G401 (cell line): ENCODE data around the gene SMARCAD1. TPM values are rescaled to one million over a fixed set of nuclear protein-coding genes. Genes with fewer than 3 reads are reported as not detected.

Experiments
- DNase-seq: peaks from one replicate; pipeline ENCODE4 v3.0.0-alpha.2; 2015; ENCODE audit warnings: low spot score
- in situ Hi-C: cut with HindIII; loops from 2 replicates; pipeline ENCODE4 v1.10.0; 2016; ENCODE audit warnings: low sequenced_read_pairs, mixed read lengths
- total RNA-seq: library from RNA; depleted of rRNA; stranded (reverse); fragments of >200 nt; shearing (Covaris generic); gene quantifications from 2 replicates; pipeline ENCODE4 v1.2.3, GENCODE V29; 2014

Gene SMARCAD1
- total RNA-seq, 1 experiment from 2014 or later: 39.8 TPM

DNA sequence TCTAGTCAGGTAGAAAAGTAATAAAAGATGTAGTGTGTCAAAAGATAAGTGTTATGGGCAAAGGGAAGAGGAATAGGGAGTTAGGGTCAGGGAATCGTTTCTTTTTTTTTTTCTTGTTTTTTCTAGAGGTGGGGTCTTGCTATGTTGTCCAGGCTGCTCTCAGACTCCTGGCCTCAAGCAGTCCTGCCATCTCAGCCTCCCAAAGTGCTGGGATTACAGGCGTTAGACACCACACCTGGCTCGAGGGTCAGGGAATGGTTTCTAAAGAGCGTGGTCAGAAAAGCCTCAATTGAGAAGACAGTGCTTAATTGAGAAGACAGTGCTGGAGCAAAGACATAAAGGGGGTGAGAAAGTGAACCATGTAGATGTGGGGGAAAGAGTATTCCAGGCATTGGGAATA lies 19.1 kb downstream of the SMARCAD1 start:
- in situ Hi-C loops: no loop called here
- DNase-seq: no peak

DNA sequence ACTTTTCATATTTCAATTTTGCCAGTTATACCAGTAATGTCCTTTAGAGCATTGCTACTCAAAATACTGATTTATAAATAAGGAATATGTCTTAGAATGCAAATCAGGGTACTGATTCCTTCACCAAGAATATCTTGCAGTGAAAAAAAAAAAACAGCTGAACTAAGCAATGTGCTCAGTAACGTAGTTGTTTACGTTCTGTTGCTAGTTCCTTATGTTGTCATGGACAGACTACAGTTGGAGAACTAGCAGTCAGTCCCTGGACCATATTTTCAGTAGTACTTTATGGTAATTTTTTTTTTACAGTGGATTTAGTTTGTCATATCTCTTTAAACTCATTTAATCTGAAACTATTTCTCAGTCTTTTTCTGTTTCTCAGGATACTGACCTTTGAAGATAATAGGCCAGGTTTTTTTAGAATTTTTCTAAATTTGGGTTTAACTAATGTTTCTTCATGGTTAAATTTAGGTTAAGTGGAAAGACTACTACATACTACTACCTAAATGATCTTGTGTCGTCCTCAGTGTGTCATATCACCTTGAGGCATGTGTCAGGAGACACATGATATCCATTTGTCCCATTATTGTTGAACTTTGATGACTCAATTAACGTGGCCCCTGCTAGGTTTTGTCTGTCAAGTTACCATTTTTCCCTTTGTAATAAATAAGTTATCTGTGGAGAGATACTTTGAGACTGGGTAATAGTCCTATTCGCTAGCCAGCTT lies 21.0 kb downstream of the SMARCAD1 start:
- in situ Hi-C loops: no loop called here
- DNase-seq: no peak

DNA sequence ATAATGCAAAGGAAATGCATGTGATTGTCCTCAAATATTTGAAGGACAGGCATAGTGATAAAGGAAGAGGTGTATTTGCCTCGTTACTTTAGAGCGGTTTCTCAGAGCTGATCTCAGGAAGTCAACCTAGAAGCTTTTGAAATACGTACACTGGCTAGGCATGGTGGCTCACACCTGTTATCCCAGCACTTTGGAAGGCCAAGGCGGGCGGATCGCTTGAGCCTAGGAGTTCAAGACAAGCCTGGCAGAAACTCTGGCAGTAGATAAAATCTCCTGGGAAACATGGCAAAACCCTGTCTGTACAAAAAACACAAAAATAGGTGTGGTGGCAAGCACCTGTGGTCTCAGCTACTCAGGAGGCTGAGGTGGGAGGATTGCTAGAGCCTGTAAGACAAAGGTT lies 24.9 kb downstream of the SMARCAD1 start:
- in situ Hi-C loops: no loop called here
- DNase-seq: no peak

DNA sequence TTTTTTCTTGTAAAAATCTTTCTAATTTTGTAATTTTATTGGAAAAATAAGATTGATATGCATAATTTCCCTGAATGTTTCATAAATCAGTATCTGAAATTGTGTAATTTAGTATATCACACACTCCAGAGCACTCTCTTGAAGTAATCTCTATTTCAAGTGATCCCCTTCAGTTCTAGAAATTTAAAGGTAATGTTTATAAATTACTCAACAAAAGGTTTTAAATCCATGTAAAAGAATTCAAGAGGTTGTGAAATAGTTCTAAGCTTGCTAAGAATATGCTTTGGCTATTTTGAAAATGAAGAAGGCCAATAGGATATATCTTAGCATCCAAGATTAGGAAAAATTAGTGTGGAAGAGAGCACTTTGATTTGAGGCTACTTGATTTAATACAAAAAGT lies 28.2 kb downstream of the SMARCAD1 start:
- in situ Hi-C loops: no loop called here
- DNase-seq: no peak

DNA sequence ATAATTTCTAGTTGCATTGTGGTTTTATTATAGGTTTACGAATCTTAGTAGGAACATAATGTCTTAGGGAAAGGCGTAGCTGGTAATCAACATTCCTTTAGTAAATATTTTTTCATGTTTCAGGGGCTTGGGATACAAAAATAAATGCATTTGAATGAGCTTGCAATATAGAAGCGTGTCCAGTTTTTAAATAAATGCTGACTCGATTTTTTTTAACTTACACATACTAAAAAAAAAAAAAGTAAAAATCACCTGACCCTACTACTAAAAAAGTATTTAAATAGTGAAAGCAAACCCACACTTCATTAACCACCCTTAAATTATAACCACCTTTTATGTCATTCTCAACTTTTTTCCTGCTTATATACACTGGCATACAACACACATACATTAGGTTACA lies 29.6 kb downstream of the SMARCAD1 start:
- in situ Hi-C loops: no loop called here
- no peak for DNase-seq

DNA sequence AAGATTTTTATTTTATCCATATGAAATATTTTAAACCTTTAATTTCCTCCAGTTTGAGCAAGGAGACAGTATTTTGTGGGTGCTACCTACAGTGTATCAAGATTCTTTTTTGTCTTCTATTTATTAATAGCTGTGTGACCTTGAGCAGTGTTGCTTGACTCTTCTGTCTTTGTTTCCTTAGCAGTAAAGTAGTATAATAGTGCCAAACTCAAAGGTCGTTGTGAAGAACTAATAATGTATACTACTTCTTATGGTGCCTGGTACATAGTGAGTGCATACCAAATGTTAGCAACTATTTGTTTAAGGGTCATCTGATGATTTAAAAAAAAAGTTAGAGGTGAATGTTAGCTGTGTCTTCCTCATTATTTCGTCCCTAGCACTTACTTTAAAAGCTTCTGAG lies 30.5 kb downstream of the SMARCAD1 start:
- no peak for DNase-seq
- in situ Hi-C loops: no loop called here

DNA sequence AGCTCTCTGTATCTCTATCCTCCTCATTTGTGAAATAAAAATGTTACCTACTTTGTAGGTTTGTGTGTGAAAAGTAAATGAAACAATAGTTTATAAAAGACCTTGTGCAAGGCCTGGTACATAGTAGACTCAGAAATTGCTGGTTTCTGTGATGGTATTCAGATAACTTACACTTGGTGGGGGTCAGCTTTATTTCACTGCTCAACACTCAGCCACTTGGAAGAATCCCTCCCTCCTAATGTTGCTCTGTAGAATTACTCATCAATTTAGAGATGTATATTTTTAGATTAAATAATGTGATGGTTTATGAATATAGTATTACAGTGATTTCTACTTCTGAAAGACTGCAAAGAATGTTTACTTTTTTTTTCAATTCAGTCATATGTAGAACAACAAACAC lies 32.7 kb downstream of the SMARCAD1 start:
- in situ Hi-C loops: no loop called here
- no peak for DNase-seq

DNA sequence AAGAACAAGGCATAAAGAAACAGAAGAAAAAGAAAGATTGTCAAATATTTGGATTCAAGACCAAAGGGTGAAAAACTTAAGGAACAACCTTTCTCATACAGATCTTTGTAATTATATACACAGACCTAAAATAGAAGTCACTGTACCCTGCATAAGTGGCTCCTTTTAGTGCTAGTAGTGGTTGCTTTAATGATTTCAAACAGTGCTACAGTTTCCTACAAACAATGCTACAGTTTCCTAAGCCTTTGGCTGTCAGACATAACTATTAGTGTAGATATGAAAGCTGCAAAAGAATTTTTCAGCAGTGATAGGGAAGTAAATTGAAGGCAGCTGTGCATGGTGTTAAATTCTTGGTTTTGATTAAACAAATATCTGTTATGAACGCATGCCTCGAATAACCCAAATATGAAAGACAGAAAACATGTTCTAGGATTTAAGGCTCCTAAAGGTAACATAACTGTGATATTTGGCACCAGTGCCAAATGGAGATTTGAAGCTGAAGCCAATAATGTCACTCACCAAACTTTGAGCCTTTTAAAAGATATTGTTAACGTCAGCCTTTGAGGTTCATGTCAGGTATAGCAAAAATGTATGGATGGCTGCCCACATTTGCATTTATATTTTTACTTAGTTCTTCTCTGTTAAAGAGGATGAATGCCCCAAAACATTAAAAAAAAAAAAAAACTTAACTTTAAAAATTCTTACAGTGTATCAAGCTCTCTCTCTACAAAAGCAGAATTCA lies 36.6 kb downstream of the SMARCAD1 start:
- no peak for DNase-seq
- in situ Hi-C loops: no loop called here

DNA sequence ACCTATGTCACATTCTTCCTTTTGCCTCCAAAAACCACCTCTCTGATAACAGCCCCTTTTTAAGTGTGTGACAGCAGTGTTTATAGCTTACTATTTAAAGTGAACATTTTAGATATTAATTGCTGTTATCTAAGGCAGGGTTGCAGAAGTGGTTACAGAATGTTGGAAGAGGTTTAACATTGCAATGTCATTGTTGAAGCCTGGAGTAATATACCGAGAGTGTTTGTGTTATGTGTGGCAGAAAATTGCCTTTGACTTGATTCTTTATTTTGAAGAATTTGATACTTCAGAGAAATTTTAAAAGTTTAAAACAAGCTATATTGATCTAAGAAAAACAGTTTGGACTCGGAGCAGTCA lies 37.1 kb downstream of the SMARCAD1 start:
- in situ Hi-C loops: no loop called here
- no peak for DNase-seq

DNA sequence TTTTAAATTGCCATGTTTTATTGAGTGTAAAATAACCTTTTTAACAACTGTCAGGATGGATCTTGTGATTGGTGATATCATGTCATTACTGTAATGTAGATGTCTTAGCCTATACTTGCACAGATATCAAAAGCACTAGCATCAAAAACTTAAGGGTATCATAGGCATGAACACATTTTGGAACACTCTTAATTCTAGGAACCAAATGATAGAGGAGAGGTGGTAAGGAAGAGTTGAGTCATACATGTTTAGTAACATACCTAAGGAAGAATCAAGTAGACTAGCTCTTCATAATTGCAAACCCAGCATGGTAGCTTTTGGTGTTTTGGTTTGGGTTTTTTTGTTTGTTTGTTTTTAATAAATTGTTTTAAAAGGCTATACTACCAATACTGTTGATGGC lies 43.4 kb downstream of the SMARCAD1 start:
- in situ Hi-C loops: no loop called here
- DNase-seq: no peak

DNA sequence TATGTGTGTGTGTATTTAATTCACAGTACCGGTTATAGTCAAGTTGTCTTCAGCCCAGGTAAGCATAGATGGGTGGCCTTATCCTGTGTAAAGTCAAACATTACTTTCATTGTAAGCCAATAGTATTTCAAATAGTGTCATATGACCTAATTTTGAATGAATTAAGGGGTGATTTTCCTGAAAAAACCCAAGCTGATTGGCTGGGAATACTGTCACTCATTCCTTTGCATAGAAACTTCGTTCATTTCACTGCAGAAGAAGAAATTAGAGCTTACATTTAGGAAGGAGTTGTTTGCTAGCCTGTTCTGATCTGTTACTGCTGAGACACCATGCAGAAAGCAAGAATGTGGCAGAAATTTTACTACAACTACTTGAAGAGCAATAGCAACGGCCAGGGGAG lies 45.4 kb downstream of the SMARCAD1 start:
- in situ Hi-C loops: no loop called here
- no peak for DNase-seq

DNA sequence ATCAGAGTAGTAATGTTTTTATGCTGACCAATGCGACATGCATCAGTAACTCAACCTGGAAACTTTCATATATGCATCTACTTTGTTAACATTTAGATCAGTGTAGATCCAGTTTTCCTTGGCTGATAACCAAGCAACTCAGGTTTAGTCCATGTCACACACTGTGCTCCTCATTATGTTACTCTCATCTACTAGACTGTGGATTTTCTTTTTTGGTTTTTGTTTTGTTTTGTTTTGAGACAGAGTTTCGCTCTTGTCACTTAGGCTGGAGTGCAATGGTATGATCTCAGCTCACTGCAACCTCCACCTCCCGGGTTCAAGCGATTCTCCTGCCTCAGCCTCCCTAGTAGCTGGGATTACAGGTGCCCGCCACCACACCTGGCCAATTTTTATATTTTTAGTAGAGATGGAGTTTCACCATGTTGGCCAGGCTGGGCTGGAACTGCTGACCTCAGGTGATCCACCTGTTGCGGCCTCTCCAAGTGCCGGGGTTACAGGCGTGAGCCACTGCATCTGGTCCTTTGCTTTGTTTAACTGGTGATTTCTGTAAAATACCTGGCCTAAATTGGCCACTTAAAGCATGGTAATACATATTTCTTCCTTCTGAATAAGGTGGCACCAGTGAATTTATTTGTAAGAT lies 48.6 kb downstream of the SMARCAD1 start:
- in situ Hi-C loops: no loop called here
- no peak for DNase-seq

DNA sequence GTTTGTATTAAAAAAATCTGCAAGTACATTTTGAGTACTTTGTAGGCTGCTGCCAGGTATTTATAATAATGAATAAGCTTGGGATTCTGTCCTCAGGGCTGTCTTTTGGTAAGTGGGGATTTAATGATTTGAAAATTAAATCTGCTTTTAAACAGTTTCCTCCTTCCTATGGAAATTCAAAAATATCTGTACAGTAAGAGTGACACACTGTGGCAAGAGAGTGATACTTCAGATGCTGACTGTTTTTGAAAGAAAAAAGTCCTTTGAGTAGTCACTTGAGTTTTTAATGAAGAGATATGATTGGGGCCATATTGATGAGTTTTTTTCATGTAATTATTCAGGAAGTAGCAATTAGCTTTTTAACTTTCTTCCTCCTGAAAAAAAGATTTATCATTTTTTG lies 49.2 kb downstream of the SMARCAD1 start:
- peak; percentile 16 for DNase-seq
- in situ Hi-C loops: no loop called here

DNA sequence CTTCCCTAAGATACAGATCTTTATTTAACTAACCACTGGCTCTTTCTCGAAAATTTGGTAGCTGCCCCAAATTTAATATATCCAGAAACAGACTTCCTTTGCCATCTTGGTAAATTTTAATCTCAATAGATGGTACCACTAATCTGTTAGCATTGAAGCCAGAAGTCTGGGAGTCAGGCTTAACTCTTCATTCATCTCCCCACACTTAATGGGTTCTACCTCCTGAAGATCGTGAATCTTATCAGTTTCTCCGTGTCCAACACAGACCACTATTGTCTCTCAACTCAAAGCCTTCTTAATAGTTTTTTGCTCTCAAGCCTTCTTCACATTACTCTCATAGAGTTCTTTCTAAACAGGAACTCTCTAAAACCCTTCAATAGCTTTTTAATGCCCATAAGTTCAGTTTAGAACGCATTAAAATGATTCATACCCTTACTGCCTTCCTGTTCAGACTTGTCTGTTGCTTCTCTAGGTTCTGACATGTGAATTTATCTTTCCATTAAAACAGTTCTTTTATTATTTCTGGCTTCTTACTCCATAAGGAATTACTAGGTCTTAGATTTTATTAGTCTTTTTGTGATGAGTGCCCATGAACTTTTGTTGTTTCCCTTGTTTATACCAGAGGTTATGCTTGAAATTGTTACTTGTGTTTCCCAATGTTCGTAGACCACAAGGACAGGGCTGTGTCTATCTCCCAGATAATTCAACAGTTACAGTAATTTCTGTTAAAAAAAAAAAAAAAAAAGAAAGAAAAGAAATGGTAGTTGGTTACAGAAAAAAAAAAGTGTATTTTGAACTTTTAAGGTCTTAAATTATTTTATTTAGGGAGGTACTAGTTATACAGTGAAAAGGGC lies 54.7 kb downstream of the SMARCAD1 start:
- DNase-seq: no peak
- in situ Hi-C loops: no loop called here

DNA sequence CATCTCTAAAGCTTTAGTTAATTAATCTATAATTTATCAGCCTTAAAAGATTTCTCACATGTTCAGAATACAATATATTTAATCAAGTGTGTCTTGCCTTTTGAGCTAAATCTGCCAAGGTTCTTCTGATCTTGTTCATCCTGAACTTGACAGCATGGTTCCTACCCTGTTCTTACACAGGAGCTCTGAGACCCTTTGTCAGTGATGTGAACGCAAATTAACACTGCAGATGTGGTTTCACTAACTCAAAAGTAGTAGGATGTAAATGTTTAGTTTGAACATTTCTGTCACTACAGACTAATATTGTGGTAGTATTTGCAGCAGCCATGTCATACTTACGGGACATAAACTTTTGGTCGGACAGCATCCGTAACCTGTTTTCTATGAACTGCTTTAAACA lies 59.4 kb downstream of the SMARCAD1 start:
- in situ Hi-C loops: no loop called here
- DNase-seq: no peak

DNA sequence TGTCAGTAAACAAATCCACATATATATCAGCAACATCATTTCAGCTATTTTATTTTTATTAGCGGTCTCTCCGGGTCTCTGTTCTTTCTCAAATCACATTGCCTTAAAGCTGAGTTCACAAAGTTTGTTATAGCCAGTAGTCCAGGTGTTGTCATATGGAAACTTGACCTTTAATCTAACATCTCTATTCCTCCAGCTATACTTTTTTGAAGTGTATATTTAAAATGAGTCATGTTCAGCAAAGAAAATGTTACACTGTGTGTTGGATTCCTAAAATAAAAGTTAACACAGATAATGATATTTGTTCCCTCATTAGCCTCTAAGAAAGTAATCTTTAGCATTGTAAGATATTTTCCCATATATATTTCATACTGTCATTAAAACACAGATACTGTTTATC lies 63.6 kb downstream of the SMARCAD1 start:
- in situ Hi-C loops: no loop called here
- DNase-seq: no peak

DNA sequence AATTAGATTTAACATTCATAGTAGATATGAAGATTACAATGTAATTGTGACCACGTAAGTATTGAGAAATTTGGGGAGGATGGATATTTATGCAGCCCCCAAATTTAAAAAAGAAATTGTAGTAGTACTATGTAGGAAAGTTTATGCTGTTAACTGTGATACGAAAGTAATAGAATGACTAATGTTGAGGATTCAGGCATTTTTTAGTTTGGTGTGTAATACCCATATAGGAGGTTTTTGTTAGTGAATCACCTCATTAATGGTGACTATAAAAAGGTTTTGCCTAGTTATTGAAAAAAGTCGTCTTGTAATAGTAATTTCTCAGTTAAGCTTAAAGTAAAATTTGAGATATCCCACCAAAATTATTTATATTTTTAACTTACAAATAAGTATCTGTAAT lies 67.2 kb downstream of the SMARCAD1 start:
- no peak for DNase-seq
- in situ Hi-C loops: no loop called here

DNA sequence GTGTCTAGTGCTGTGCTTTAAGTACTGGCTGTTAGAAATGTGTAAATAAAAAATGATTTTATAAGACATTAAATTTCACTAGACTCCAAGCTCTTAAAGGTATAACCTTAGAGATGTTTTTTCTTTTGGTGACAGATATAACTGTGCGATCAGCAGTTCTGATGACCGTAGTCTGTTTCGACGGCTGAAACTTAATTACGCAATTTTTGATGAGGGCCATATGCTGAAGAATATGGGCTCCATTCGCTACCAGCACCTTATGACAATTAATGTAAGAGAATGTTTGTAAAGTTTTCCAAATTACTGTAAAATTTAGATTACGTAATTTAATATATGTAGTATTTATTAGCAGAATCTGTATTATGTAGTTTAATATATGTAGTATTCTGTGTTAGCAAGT lies 68.5 kb downstream of the SMARCAD1 start:
- DNase-seq: no peak
- in situ Hi-C loops: no loop called here

DNA sequence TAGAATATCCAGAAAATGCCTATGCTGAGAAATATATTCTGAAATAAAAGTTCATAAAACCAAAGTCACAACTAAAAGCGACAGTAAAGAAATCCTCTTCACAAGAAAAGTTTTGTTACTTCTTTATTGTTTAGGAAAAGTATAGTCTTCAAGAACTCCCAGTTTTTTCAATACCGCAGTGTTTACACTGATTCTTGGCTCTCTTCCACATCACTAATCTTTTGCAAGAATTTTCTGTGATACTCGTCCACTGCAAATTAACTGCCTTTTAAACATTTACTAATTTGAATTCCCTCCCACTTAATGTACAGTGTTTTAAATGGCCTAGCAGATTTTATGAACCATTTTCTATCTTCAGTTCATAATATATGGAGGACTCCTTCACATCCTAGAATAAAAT lies 69.9 kb downstream of the SMARCAD1 start:
- in situ Hi-C loops: no loop called here
- DNase-seq: no peak

DNA sequence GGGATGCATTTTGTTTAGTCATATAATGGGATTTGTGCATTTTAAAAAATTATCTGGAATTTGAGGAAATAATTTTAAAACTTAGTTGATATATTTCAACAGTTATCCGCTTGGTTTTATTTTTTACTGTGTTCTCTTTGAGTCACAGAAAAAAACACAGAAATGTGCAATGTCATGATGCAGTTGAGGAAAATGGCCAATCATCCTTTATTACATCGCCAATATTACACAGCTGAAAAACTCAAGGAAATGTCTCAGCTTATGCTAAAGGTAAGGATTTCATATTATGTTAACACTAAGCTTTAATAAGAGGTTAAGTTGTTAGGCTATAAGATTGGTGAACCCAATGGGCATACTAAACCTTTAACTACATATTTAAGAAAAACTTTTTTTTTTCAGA lies 71.1 kb downstream of the SMARCAD1 start:
- no peak for DNase-seq
- in situ Hi-C loops: no loop called here
